ENCODE results near the gene DENND2A. TPM values are rescaled to one million over a fixed set of nuclear protein-coding genes. Genes with fewer than 3 reads are reported as not detected.
A peak's percentile ranks its signal among the peaks of the same experiment; 100 is the strongest.

The DENND2A gene
- total RNA-seq, 2 donors from 2014 or later: 9.2 to 10.5 TPM

GRCh38 chr7:140659856-140660255, 19.2 kb upstream of the DENND2A start:
- H3K4me3 ChIP-seq: no peak overlapping the region
- H3K4me1 ChIP-seq: peaks cover 0 to 17% of the 10 kb centered on the region in 2 donors
- H3K27me3 ChIP-seq: no peaks in the 10 kb centered on the region
- no peak for DNase-seq (ENCODE audit: low spot score)
- no peaks in the 10 kb centered on the region for H3K9me3 ChIP-seq
- no peak for TF ChIP-seq CTCF (IDR thresholded peaks at IDR 0.05)
- no peaks in the 10 kb centered on the region for H3K36me3 ChIP-seq
- no peak overlapping the region for H3K27ac ChIP-seq

- DNase-seq (ENCODE audit: low spot score): no peak
- peaks cover 0 to 21% of the 10 kb centered on the region in 2 donors for H3K4me1 ChIP-seq
- no peak overlapping the region for H3K4me3 ChIP-seq
- no peaks in the 10 kb centered on the region for H3K27me3 ChIP-seq
- H3K36me3 ChIP-seq: no peaks in the 10 kb centered on the region
- no peak overlapping the region for H3K27ac ChIP-seq
- TF ChIP-seq CTCF (IDR thresholded peaks at IDR 0.05): no peak
- H3K9me3 ChIP-seq: no peaks in the 10 kb centered on the region
These were observed 17.3 kb upstream of the DENND2A start for GRCh38 chr7:140657891-140658290.

- H3K9me3 ChIP-seq: no peaks in the 10 kb centered on the region
- no peaks in the 10 kb centered on the region for H3K36me3 ChIP-seq
- peaks cover 0 to 21% of the 10 kb centered on the region in 2 donors for H3K4me1 ChIP-seq
- DNase-seq (ENCODE audit: low spot score): no peak
- H3K4me3 ChIP-seq: peak overlapping the region in 1 of 2 donors; percentile 36
- peak overlapping the region in 1 of 2 donors; percentile 31 for H3K27ac ChIP-seq
- no peaks in the 10 kb centered on the region for H3K27me3 ChIP-seq
- TF ChIP-seq CTCF (IDR thresholded peaks at IDR 0.05): no peak
These were observed 16.2 kb upstream of the DENND2A start for GRCh38 chr7:140656548-140657515.

GRCh38 chr7:140655511-140656408, 15.1 kb upstream of the DENND2A start:
- Histone ChIP-seq H3K27ac (peak overlapping the region in 1 of 2 donors; percentile 31), H3K4me1 (peaks cover 0 to 21% of the 10 kb centered on the region in 2 donors), H3K27me3 (no peaks in the 10 kb centered on the region), H3K36me3 (no peaks in the 10 kb centered on the region), H3K9me3 (no peaks in the 10 kb centered on the region), H3K4me3 (no peak overlapping the region)
- TF ChIP-seq CTCF (IDR thresholded peaks at IDR 0.05): no peak
- no peak for DNase-seq (ENCODE audit: low spot score)

GRCh38 chr7:140654661-140655060, 14.0 kb upstream of the DENND2A start:
- H3K4me3 ChIP-seq: no peak overlapping the region
- H3K27me3 ChIP-seq: no peaks in the 10 kb centered on the region
- peaks cover 0 to 21% of the 10 kb centered on the region in 2 donors for H3K4me1 ChIP-seq
- TF ChIP-seq CTCF (IDR thresholded peaks at IDR 0.05): no peak
- no peak overlapping the region for H3K27ac ChIP-seq
- H3K36me3 ChIP-seq: no peaks in the 10 kb centered on the region
- no peak for DNase-seq (ENCODE audit: low spot score)
- H3K9me3 ChIP-seq: no peaks in the 10 kb centered on the region

Measured in right atrium auricular region (tissue), 2 donors.